Skeletal muscle tissue (tissue), 4 donors: ENCODE results near the gene ZSCAN20. TPM values are rescaled to one million over a fixed set of nuclear protein-coding genes. Genes with fewer than 3 reads are reported as not detected.

Experiments used
- H3K27ac ChIP-seq: one replicate; pipeline ENCODE4 v1.7.0; 2013; ENCODE audit warnings: mild to moderate bottlenecking, low read depth, low read length, inconsistent platforms
- H3K27me3 ChIP-seq, 3 donors: one replicate each; pipeline ENCODE4 v1.7.0; 2013; ENCODE audit warnings: low read length in 3 of 3; ENCODE audit not compliant: control insufficient read depth in 3 of 3, insufficient read depth in 3 of 3
- H3K36me3 ChIP-seq, 3 donors: one replicate each; pipeline ENCODE4 v1.7.0; 2013; ENCODE audit warnings: low read length in 3 of 3; ENCODE audit not compliant: control insufficient read depth in 3 of 3, insufficient read depth in 3 of 3
- H3K4me1 ChIP-seq, 3 donors: one replicate each; pipeline ENCODE4 v1.7.0; 2013; ENCODE audit warnings: low read length in 3 of 3, mild to moderate bottlenecking in 3 of 3; ENCODE audit not compliant: control insufficient read depth in 3 of 3, insufficient read depth in 3 of 3
- H3K4me3 ChIP-seq, 3 donors: one replicate each; pipeline ENCODE4 v1.7.0; 2013; ENCODE audit warnings: low read length in 3 of 3
- H3K9ac ChIP-seq, 3 donors: one replicate each; pipeline ENCODE4 v1.7.0; 2013; ENCODE audit warnings: low read length in 3 of 3, mild to moderate bottlenecking in 3 of 3, moderate library complexity in 2 of 3, low read depth in 1 of 3
- H3K9me3 ChIP-seq, 3 donors: one replicate each; pipeline ENCODE4 v1.7.0; 2013; ENCODE audit warnings: low read length in 3 of 3; ENCODE audit not compliant: control insufficient read depth in 3 of 3
- total RNA-seq: library from RNA; depleted of rRNA; stranded (reverse); fragments of >200 nt; gene quantifications from one replicate; pipeline ENCODE4 v1.2.3, GENCODE V29; 2014
- donor health status: Osteomylitis.

Gene ZSCAN20
- total RNA-seq, 1 donor from 2014 or later = 6.8 TPM

GRCh38 chr1:33433509-33434362 is 38.7 kb upstream of the ZSCAN20 start:
- Histone ChIP-seq H3K27ac (peak overlapping the region; percentile 39), H3K27me3 (no peaks in the 10 kb centered on the region), H3K4me3 (no peak overlapping the region), H3K9me3 (no peaks in the 10 kb centered on the region), H3K4me1 (peaks cover 11 to 36% (median 18%) of the 10 kb centered on the region in 3 donors), H3K36me3 (no peaks in the 10 kb centered on the region), H3K9ac (no peak overlapping the region)

- Histone ChIP-seq H3K4me1 (peaks cover 7 to 30% (median 13%) of the 10 kb centered on the region in 3 donors), H3K9me3 (no peaks in the 10 kb centered on the region), H3K9ac (no peak overlapping the region), H3K27ac (peak overlapping the region; percentile 2), H3K36me3 (no peaks in the 10 kb centered on the region), H3K4me3 (no peak overlapping the region), H3K27me3 (no peaks in the 10 kb centered on the region)
These were observed 38.1 kb upstream of the ZSCAN20 start for GRCh38 chr1:33434363-33434750.

- H3K4me1 ChIP-seq = peaks cover 0 to 21% (median 5%) of the 10 kb centered on the region in 3 donors
- no peak overlapping the region for H3K4me3 ChIP-seq
- no peaks in the 10 kb centered on the region for H3K27me3 ChIP-seq
- H3K36me3 ChIP-seq = no peaks in the 10 kb centered on the region
- no peak overlapping the region for H3K9ac ChIP-seq
- no peak overlapping the region for H3K27ac ChIP-seq
- no peaks in the 10 kb centered on the region for H3K9me3 ChIP-seq
These were observed 37.2 kb upstream of the ZSCAN20 start for GRCh38 chr1:33435096-33435820.

- no peaks in the 10 kb centered on the region for H3K9me3 ChIP-seq
- peaks cover 0 to 14% (median 5%) of the 10 kb centered on the region in 3 donors for H3K4me1 ChIP-seq
- H3K4me3 ChIP-seq = no peak overlapping the region
- no peak overlapping the region for H3K9ac ChIP-seq
- H3K36me3 ChIP-seq = no peaks in the 10 kb centered on the region
- H3K27ac ChIP-seq = no peak overlapping the region
- no peaks in the 10 kb centered on the region for H3K27me3 ChIP-seq
These were observed 35.7 kb upstream of the ZSCAN20 start for GRCh38 chr1:33436557-33437285.

- Histone ChIP-seq H3K27me3 (no peaks in the 10 kb centered on the region), H3K9me3 (no peaks in the 10 kb centered on the region), H3K4me1 (peaks cover 4 to 18% (median 10%) of the 10 kb centered on the region in 3 donors), H3K9ac (no peak overlapping the region), H3K27ac (no peak overlapping the region), H3K36me3 (no peaks in the 10 kb centered on the region), H3K4me3 (no peak overlapping the region)
These were observed 33.9 kb upstream of the ZSCAN20 start for GRCh38 chr1:33438364-33439160.

- no peaks in the 10 kb centered on the region for H3K27me3 ChIP-seq
- no peak overlapping the region for H3K9ac ChIP-seq
- H3K36me3 ChIP-seq = no peaks in the 10 kb centered on the region
- no peaks in the 10 kb centered on the region for H3K9me3 ChIP-seq
- H3K4me1 ChIP-seq = peaks cover 15 to 22% (median 19%) of the 10 kb centered on the region in 3 donors
- no peak overlapping the region for H3K27ac ChIP-seq
- H3K4me3 ChIP-seq = no peak overlapping the region
These were observed 32.8 kb upstream of the ZSCAN20 start for GRCh38 chr1:33439662-33440061.

- Histone ChIP-seq H3K27me3 (no peaks in the 10 kb centered on the region), H3K27ac (no peak overlapping the region), H3K9me3 (no peaks in the 10 kb centered on the region), H3K9ac (no peak overlapping the region), H3K4me3 (no peak overlapping the region), H3K36me3 (no peaks in the 10 kb centered on the region), H3K4me1 (peaks cover 14 to 19% (median 15%) of the 10 kb centered on the region in 3 donors)
These were observed 31.2 kb upstream of the ZSCAN20 start for GRCh38 chr1:33441088-33441745.

- no peak overlapping the region for H3K27ac ChIP-seq
- H3K9ac ChIP-seq = no peak overlapping the region
- H3K9me3 ChIP-seq = no peaks in the 10 kb centered on the region
These were observed 30.3 kb upstream of the ZSCAN20 start for GRCh38 chr1:33442141-33442540.

More at GRCh38 chr1:33442141-33442540, 30.3 kb upstream of the ZSCAN20 start:
- H3K27me3 ChIP-seq = no peaks in the 10 kb centered on the region
- no peaks in the 10 kb centered on the region for H3K36me3 ChIP-seq
- peaks cover 14 to 19% (median 15%) of the 10 kb centered on the region in 3 donors for H3K4me1 ChIP-seq
- H3K4me3 ChIP-seq = no peak overlapping the region
